ENCODE measurements around the gene SUOX. TPM values are rescaled to one million over a fixed set of nuclear protein-coding genes. Genes with fewer than 3 reads are reported as not detected.

The SUOX gene
- total RNA-seq, 4 donors from 2014 or later, result 16.5 to 38.9 (median 27.0) TPM

DNA sequence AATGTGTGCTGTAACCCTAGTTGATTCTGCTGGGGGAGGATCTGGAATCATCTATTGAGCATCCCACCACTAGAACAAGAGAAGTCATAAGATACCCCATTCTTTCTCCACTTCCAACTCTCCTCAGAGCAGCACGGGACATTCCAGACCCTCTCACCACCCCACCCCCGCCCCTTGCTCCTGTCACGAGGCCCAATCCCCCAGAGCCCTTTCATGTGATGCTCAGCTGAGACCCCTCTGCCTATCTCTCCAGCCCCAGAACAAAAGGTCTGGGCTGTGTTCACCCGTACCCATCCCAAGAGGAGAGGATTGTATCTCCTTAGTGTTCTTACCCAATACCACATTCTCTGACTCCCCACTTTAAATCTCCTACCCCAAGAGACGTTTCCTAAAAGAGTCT, 31.8 kb upstream of the SUOX start:
- TF ChIP-seq, protein P1, sequence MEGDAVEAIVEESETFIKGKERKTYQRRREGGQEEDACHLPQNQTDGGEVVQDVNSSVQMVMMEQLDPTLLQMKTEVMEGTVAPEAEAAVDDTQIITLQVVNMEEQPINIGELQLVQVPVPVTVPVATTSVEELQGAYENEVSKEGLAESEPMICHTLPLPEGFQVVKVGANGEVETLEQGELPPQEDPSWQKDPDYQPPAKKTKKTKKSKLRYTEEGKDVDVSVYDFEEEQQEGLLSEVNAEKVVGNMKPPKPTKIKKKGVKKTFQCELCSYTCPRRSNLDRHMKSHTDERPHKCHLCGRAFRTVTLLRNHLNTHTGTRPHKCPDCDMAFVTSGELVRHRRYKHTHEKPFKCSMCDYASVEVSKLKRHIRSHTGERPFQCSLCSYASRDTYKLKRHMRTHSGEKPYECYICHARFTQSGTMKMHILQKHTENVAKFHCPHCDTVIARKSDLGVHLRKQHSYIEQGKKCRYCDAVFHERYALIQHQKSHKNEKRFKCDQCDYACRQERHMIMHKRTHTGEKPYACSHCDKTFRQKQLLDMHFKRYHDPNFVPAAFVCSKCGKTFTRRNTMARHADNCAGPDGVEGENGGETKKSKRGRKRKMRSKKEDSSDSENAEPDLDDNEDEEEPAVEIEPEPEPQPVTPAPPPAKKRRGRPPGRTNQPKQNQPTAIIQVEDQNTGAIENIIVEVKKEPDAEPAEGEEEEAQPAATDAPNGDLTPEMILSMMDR (IDR thresholded peaks at IDR 0.05), result no peak
- TF ChIP-seq POLR2A (IDR thresholded peaks at IDR 0.05), result no peak
- Histone ChIP-seq H3K4me3 (no peak overlapping the region), H3K27me3 (no peaks in the 10 kb centered on the region), H3K4me1 (peaks cover 0 to 11% (median 2%) of the 10 kb centered on the region in 4 donors), H3K36me3 (no peaks in the 10 kb centered on the region), H3K27ac (no peak overlapping the region), H3K9me3 (no peaks in the 10 kb centered on the region)
- no peak for DNase-seq

GRCh38 chr12:55965941-55966407, 31.1 kb upstream of the SUOX start, which contains the start of gene PMEL:
PMEL (minus strand) TSS chr12:55966042; CDS start chr12:55966011, 31 bp downstream.
- Histone ChIP-seq H3K27ac (peak within 1 kb of the TSS; percentile 69 to 81 (median 78)), H3K36me3 (no peaks in the 10 kb centered on the region), H3K4me3 (peak within 1 kb of the TSS; percentile 60 to 79 (median 76)), H3K9me3 (no peaks in the 10 kb centered on the region), H3K4me1 (peaks cover 0 to 11% (median 2%) of the 10 kb centered on the region in 4 donors), H3K27me3 (no peaks in the 10 kb centered on the region)
- TF ChIP-seq POLR2A (IDR thresholded peaks at IDR 0.05), result no peak
- TF ChIP-seq, protein P1 (IDR thresholded peaks at IDR 0.05), result no peak
- DNase-seq, result no peak

DNA sequence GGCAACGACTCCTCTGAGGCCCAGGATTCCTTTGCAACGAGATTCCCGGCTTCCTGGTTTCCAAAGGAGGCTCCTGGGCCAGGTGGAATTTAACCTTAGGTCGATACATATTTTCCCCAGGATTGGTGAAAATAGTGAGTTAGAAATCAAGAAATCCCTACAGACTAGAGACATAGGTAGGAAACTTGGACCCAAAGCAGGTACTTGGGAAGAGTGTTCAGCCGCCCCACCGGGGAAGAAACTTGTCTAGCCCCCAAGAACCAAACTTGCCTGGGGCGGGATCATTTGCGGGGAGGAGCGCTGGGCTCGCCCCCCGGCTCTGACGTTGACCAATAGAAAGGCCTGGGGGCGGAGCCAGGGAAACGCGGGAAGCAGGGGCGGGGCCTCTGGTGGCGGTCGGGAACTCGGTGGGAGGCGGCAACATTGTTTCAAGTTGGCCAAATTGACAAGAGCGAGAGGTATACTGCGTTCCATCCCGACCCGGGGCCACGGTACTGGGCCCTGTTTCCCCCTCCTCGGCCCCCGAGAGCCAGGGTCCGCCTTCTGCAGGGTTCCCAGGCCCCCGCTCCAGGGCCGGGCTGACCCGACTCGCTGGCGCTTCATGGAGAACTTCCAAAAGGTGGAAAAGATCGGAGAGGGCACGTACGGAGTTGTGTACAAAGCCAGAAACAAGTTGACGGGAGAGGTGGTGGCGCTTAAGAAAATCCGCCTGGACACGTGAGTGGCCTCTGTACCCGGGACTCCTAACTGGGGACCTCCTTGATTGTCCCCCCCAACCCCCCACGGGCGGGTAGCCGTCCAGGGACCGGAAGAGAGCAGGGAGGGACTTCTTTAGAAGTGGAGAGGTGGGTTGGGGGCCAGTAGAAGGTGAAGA, 30.4 kb upstream of the SUOX start, which contains the start of gene CDK2:
Gene CDK2, plus strand, starts transcription at position 423 of the 874 bp plus-strand sequence. Its CDS starts 179 bp downstream, at position 602.
- H3K4me1 ChIP-seq, result peaks cover 0 to 11% (median 2%) of the 10 kb centered on the region in 4 donors
- no peaks in the 10 kb centered on the region for H3K27me3 ChIP-seq
- TF ChIP-seq, protein P1 (IDR thresholded peaks at IDR 0.05), result no peak
- peak; percentile 37 to 64 for TF ChIP-seq POLR2A (IDR thresholded peaks at IDR 0.05)
- DNase-seq, result peak; percentile 96 to 98 (median 97)
- H3K27ac ChIP-seq, result peak within 1 kb of the TSS; percentile 69 to 81 (median 78)
- H3K4me3 ChIP-seq, result peak within 1 kb of the TSS; percentile 60 to 79 (median 76)
- H3K36me3 ChIP-seq, result no peaks in the 10 kb centered on the region
- H3K9me3 ChIP-seq, result no peaks in the 10 kb centered on the region

DNA sequence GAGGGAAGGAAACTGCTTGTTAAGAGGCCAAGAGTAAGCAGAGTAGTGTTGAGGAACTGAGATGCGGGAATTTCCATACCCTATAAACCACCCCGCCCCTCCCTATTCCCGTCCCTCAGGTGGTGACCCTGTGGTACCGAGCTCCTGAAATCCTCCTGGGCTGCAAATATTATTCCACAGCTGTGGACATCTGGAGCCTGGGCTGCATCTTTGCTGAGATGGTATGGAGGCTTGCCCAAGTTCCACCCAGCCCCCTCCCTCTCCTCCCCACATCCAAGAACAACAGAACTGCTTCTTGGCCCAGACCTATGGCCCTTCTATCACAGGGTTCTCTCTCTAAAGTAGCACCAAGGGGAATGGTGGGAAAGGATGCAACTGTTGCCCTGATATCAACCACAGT, 27.7 kb upstream of the SUOX start:
- no peak for DNase-seq
- Histone ChIP-seq H3K27ac (no peak overlapping the region), H3K4me1 (peaks cover 0 to 21% (median 2%) of the 10 kb centered on the region in 4 donors), H3K36me3 (no peaks in the 10 kb centered on the region), H3K27me3 (no peaks in the 10 kb centered on the region), H3K9me3 (no peaks in the 10 kb centered on the region), H3K4me3 (no peak overlapping the region)
- TF ChIP-seq, protein P1 (IDR thresholded peaks at IDR 0.05), result no peak
- TF ChIP-seq POLR2A (IDR thresholded peaks at IDR 0.05), result no peak

DNA sequence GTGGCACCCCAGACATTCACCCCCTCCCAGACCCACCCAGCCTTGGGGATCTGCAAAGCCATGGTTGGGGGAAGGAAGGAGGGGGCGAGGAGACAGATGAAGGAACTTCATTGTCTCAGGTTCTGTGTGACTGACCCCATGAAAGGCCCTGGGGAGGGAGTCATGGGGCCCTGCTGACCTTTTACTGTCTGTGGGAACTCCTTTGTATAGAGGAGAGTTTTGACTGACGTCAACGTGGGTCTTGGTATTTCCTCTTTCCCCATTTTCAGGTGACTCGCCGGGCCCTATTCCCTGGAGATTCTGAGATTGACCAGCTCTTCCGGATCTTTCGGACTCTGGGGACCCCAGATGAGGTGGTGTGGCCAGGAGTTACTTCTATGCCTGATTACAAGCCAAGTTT, 26.3 kb upstream of the SUOX start:
- H3K4me3 ChIP-seq, result no peak overlapping the region
- no peak for DNase-seq
- H3K4me1 ChIP-seq, result peaks cover 0 to 32% (median 4%) of the 10 kb centered on the region in 4 donors
- no peak for TF ChIP-seq POLR2A (IDR thresholded peaks at IDR 0.05)
- TF ChIP-seq, protein P1 (IDR thresholded peaks at IDR 0.05), result no peak
- H3K36me3 ChIP-seq, result no peaks in the 10 kb centered on the region
- H3K9me3 ChIP-seq, result no peaks in the 10 kb centered on the region
- no peaks in the 10 kb centered on the region for H3K27me3 ChIP-seq
- no peak overlapping the region for H3K27ac ChIP-seq
